HG02763 (cell line): ENCODE results near the gene SFXN1.
A peak's percentile ranks its signal among the peaks of the same experiment; 100 is the strongest.
"Not testable (repeated sequence)": the region's sequence is repeated elsewhere in the genome, so short reads cannot be mapped to it uniquely, and the experiment has no call there.

Source experiments
- ATAC-seq: cut with Tn5 transposase; IDR thresholded peaks from one replicate; pipeline ENCODE4 v1.9.1; 2021; ENCODE audit warnings: mild to moderate bottlenecking, moderate library complexity; ENCODE audit not compliant: unreplicated experiment

The SFXN1 gene

GRCh38 chr5:175478384-175479124 lies at the start of gene SFXN1:
Gene SFXN1, plus strand, starts transcription at chr5:175478560. Its CDS starts 13,544 bp downstream, at chr5:175492104.
- peak; percentile 86 for ATAC-seq

- ATAC-seq: no peak
Observed at GRCh38 chr5:175434800-175435199, 43.6 kb upstream of the SFXN1 start.

- ATAC-seq: no peak
Observed at GRCh38 chr5:175436359-175436758, 42.0 kb upstream of the SFXN1 start.

GRCh38 chr5:175438234-175438857 lies 40.0 kb upstream of the SFXN1 start:
- no peak for ATAC-seq

GRCh38 chr5:175443514-175444059 lies 34.8 kb upstream of the SFXN1 start:
- ATAC-seq: no peak

- ATAC-seq: no peak
Observed at GRCh38 chr5:175444060-175444904, 34.1 kb upstream of the SFXN1 start, which contains the start of gene DRD1. Gene DRD1, minus strand, starts transcription at chr5:175444182. Its CDS starts 1,083 bp downstream, at chr5:175443099.

- ATAC-seq: no peak
Observed at GRCh38 chr5:175444905-175445456, 33.4 kb upstream of the SFXN1 start.

- not testable (repeated sequence) for ATAC-seq
Observed at GRCh38 chr5:175446378-175446777, 32.0 kb upstream of the SFXN1 start.

- no peak for ATAC-seq
Observed at GRCh38 chr5:175447571-175447970, 30.8 kb upstream of the SFXN1 start.

GRCh38 chr5:175448276-175448675 lies 30.1 kb upstream of the SFXN1 start:
- no peak for ATAC-seq

- no peak for ATAC-seq
Observed at GRCh38 chr5:175452166-175452565, 26.2 kb upstream of the SFXN1 start.

- not testable (repeated sequence) for ATAC-seq
Observed at GRCh38 chr5:175454338-175454737, 24.0 kb upstream of the SFXN1 start.

- ATAC-seq: no peak
Observed at GRCh38 chr5:175456105-175456742, 22.1 kb upstream of the SFXN1 start.

GRCh38 chr5:175457466-175457865 lies 20.9 kb upstream of the SFXN1 start:
- ATAC-seq: peak; percentile 89

GRCh38 chr5:175460126-175460525 lies 18.2 kb upstream of the SFXN1 start:
- no peak for ATAC-seq

GRCh38 chr5:175460552-175460951 lies 17.8 kb upstream of the SFXN1 start:
- ATAC-seq: no peak

GRCh38 chr5:175461370-175461769 lies 17.0 kb upstream of the SFXN1 start:
- no peak for ATAC-seq

GRCh38 chr5:175463641-175464040 lies 14.7 kb upstream of the SFXN1 start:
- no peak for ATAC-seq

GRCh38 chr5:175464074-175464941 lies 14.1 kb upstream of the SFXN1 start:
- ATAC-seq: peak; percentile 95

GRCh38 chr5:175464942-175465233 lies 13.5 kb upstream of the SFXN1 start:
- ATAC-seq: no peak
